Neural progenitor cell (in vitro differentiated cells): ENCODE results near the gene DPF3.

Source experiments
- CTCF ChIP-seq: fragments of 200-600 bp; sonication (generic); IDR thresholded peaks from 2 replicates; pipeline ENCODE4 v1.5.1; 2017; ENCODE audit warnings: antibody characterized with exemption, mild to moderate bottlenecking
- EZH2 ChIP-seq: fragments of 200-600 bp; sonication (generic); IDR thresholded peaks from 2 replicates; pipeline ENCODE4 v1.6.1; 2017; ENCODE audit warnings: antibody characterized with exemption, mild to moderate bottlenecking, moderate library complexity

- no peak for TF ChIP-seq EZH2
- no peak for TF ChIP-seq CTCF
These were observed 264.4 kb downstream of the DPF3 start for GRCh38 chr14:72629534-72629933.
